Fibroblast of lung (primary cell): ENCODE results near the gene ROMO1. TPM values are rescaled to one million over a fixed set of nuclear protein-coding genes. Genes with fewer than 3 reads are reported as not detected.

Experiments used
- DNase-seq, 2 donors: peaks; one replicate each; pipeline versions ENCODE4 v3.0.0 to v3.0.0-alpha.2; 2010; ENCODE audit warnings: low read depth in 2 of 2
- H2AFZ ChIP-seq: 2 replicates; pipeline ENCODE4 v1.5.1; 2012; ENCODE audit warnings: low read length, control low read depth, inconsistent platforms
- H3K27ac ChIP-seq: 2 replicates; pipeline ENCODE4 v1.5.1; 2011; ENCODE audit warnings: low read length, control low read depth; ENCODE audit not compliant: insufficient read depth
- H3K27me3 ChIP-seq: 2 replicates; pipeline ENCODE4 v1.5.1; 2011; ENCODE audit warnings: mild to moderate bottlenecking, low read length; ENCODE audit not compliant: control insufficient read depth, insufficient read depth
- H3K36me3 ChIP-seq: 2 replicates; pipeline ENCODE4 v1.5.1; 2011; ENCODE audit warnings: low read length; ENCODE audit not compliant: control insufficient read depth, insufficient read depth
- H3K4me1 ChIP-seq: 2 replicates; pipeline ENCODE4 v1.5.1; 2011; ENCODE audit warnings: low read length; ENCODE audit not compliant: control insufficient read depth, insufficient read depth; ENCODE audit errors: extremely low read depth
- H3K4me2 ChIP-seq: 2 replicates; pipeline ENCODE4 v1.5.1; 2011; ENCODE audit warnings: low read length, control low read depth; ENCODE audit not compliant: insufficient read depth; ENCODE audit errors: extremely low read depth
- H3K4me3 ChIP-seq, 4 experiments: fragments of 200-600 bp in 1 of 4; sonication (generic) in 1 of 4; replicated peaks in 1 of 4; 2 replicates each; pipeline ENCODE4 v1.5.1; 2011 to 2016; ENCODE audit warnings: low read length in 4 of 4, low read depth in 3 of 4, mild to moderate bottlenecking in 3 of 4, control low read depth in 2 of 4, inconsistent platforms in 1 of 4, mixed read lengths in 1 of 4; ENCODE audit not compliant: insufficient read depth in 1 of 4; ENCODE audit errors: control extremely low read depth in 1 of 4
- H3K79me2 ChIP-seq: 2 replicates; pipeline ENCODE4 v1.5.1; 2012; ENCODE audit warnings: mild to moderate bottlenecking, low read length, inconsistent platforms; ENCODE audit not compliant: control insufficient read depth, insufficient read depth
- H3K9ac ChIP-seq: 2 replicates; pipeline ENCODE4 v1.5.1; 2011; ENCODE audit warnings: mild to moderate bottlenecking, low read length, control low read depth; ENCODE audit not compliant: insufficient read depth
- H3K9me3 ChIP-seq: 2 replicates; pipeline ENCODE4 v1.5.1; 2012; ENCODE audit warnings: low read depth, low read length; ENCODE audit not compliant: control insufficient read depth, insufficient read depth
- H4K20me1 ChIP-seq: 2 replicates; pipeline ENCODE4 v1.5.1; 2011; ENCODE audit warnings: low read length; ENCODE audit not compliant: control insufficient read depth, insufficient read depth; ENCODE audit errors: extremely low read depth
- EZH2 ChIP-seq: IDR thresholded peaks from 2 replicates; pipeline ENCODE4 v1.5.1; 2012; ENCODE audit warnings: low read length, control low read depth, mild to moderate bottlenecking; ENCODE audit errors: missing control alignments
- polyA plus RNA-seq, 2 donors: library from polyadenylated mRNA; depleted of rRNA in 1 of 2; stranded (reverse) in 1 of 2; unstranded in 1 of 2; fragments of >200 nt; gene quantifications; 2 replicates each; pipeline ENCODE4 v1.2.1, GENCODE V29; 2011 to 2012; ENCODE audit warnings: missing spikeins in 1 of 2
- total RNA-seq: library from RNA; depleted of rRNA; stranded (reverse); fragments of >200 nt; gene quantifications from 2 replicates; pipeline ENCODE4 v1.2.1, GENCODE V29; 2014
- TF ChIP-seq, protein P1 (sequence below), 2 donors: IDR thresholded peaks in 1 of 2; conservative IDR thresholded peaks in 1 of 2; 1 replicate in 1 of 2; 2 replicates in 1 of 2; pipeline ENCODE4 v1.5.1; 2011 to 2012; ENCODE audit warnings: low read length in 2 of 2, control low read depth in 1 of 2, inconsistent platforms in 1 of 2, low read depth in 1 of 2, mild to moderate bottlenecking in 1 of 2

Gene ROMO1
- total and polyA plus RNA-seq, 2 donors (not counting 1 experiment from before 2014, with no cell fraction given), result 205 to 239 TPM

DNA sequence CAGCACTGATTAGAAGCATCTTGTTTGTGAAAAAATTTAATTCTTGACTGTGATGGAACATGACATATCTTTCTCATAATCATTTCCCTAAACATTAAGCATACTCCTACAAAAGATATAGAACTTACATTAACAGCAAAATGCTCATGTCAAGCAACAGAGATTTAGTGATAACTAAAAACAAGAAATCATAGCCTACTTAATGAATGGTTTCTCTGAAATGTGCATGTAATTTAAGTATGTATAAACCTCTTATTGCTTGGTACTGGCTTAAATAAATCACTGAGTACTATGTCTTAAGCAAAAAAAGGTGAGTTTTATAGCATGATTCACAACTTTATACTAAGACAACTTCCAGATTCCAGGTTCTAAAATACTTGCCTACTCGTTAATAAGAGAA, 9.3 kb downstream of the ROMO1 start:
- no peak overlapping the region for H2AFZ ChIP-seq
- H3K27ac ChIP-seq, result no peak overlapping the region
- no peak for DNase-seq
- H3K4me1 ChIP-seq, result no peaks in the 10 kb centered on the region
- H3K9ac ChIP-seq, result no peak overlapping the region
- no peaks in the 10 kb centered on the region for H3K9me3 ChIP-seq
- no peaks in the 10 kb centered on the region for H3K27me3 ChIP-seq
- H3K36me3 ChIP-seq, result peaks cover 17% of the 10 kb centered on the region
- H3K79me2 ChIP-seq, result peaks cover 52% of the 10 kb centered on the region
- H4K20me1 ChIP-seq, result no peaks in the 10 kb centered on the region
- TF ChIP-seq, protein P1, sequence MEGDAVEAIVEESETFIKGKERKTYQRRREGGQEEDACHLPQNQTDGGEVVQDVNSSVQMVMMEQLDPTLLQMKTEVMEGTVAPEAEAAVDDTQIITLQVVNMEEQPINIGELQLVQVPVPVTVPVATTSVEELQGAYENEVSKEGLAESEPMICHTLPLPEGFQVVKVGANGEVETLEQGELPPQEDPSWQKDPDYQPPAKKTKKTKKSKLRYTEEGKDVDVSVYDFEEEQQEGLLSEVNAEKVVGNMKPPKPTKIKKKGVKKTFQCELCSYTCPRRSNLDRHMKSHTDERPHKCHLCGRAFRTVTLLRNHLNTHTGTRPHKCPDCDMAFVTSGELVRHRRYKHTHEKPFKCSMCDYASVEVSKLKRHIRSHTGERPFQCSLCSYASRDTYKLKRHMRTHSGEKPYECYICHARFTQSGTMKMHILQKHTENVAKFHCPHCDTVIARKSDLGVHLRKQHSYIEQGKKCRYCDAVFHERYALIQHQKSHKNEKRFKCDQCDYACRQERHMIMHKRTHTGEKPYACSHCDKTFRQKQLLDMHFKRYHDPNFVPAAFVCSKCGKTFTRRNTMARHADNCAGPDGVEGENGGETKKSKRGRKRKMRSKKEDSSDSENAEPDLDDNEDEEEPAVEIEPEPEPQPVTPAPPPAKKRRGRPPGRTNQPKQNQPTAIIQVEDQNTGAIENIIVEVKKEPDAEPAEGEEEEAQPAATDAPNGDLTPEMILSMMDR (conservative IDR thresholded peaks at IDR 0.05 in 1 of 2, IDR thresholded peaks at IDR 0.05 in 1 of 2; ENCODE audit: low read depth in 1 of 2, low read length in 2 of 2), result no peak
- TF ChIP-seq EZH2, result no peak
- no peak overlapping the region for H3K4me3 ChIP-seq
- H3K4me2 ChIP-seq, result no peak overlapping the region

DNA sequence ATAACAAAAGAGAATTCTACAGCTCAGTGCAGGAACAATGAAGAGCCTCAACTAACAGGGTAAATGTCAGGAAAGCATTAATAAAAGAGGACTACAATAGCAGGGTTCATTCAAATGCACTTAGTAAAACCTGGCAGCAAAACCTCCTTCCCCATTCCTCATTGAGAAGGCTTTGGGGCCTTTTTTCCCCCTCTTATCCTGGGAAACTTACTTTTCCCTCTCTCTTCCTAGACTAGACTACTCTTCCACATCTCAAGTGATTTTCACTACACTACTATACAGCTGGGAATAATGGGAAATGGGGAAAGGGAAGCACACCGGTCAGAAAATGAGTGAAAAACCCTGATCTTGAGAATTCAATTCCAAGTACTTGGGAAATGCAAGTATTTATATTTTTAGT, 10.1 kb downstream of the ROMO1 start:
- no peak overlapping the region for H3K27ac ChIP-seq
- H3K4me3 ChIP-seq, result no peak overlapping the region
- no peak overlapping the region for H2AFZ ChIP-seq
- no peaks in the 10 kb centered on the region for H3K27me3 ChIP-seq
- no peak for DNase-seq
- H3K9ac ChIP-seq, result no peak overlapping the region
- H4K20me1 ChIP-seq, result no peaks in the 10 kb centered on the region
- no peaks in the 10 kb centered on the region for H3K4me1 ChIP-seq
- TF ChIP-seq, protein P1 (conservative IDR thresholded peaks at IDR 0.05 in 1 of 2, IDR thresholded peaks at IDR 0.05 in 1 of 2; ENCODE audit: low read depth in 1 of 2, low read length in 2 of 2), result no peak
- TF ChIP-seq EZH2, result no peak
- no peak overlapping the region for H3K4me2 ChIP-seq
- no peaks in the 10 kb centered on the region for H3K9me3 ChIP-seq
- H3K79me2 ChIP-seq, result peaks cover 59% of the 10 kb centered on the region
- H3K36me3 ChIP-seq, result peaks cover 18% of the 10 kb centered on the region

DNA sequence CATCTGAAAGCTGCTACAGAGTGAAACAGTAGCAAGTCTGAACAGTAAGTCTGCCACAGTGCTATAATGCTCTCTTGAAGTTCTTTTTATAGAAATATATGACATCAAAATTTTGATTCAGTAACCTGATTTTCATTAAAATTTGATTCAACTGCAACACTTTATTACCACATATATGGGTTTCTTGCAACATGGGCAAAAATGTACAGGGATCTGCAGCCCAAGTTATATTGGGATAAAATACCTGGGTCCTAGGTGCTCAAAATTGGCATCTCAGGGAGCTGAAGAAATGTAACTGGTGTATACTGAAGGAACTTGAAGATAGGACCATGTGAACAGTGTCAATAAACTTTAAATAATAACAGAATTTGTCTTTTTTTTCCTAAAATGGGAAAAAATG, 10.8 kb downstream of the ROMO1 start:
- Histone ChIP-seq H3K4me2 (no peak overlapping the region), H3K36me3 (peaks cover 17% of the 10 kb centered on the region), H2AFZ (no peak overlapping the region), H3K27ac (no peak overlapping the region), H3K9ac (no peak overlapping the region), H3K79me2 (peaks cover 63% of the 10 kb centered on the region), H3K9me3 (no peaks in the 10 kb centered on the region), H4K20me1 (peaks cover 2% of the 10 kb centered on the region), H3K27me3 (no peaks in the 10 kb centered on the region), H3K4me1 (no peaks in the 10 kb centered on the region), H3K4me3 (no peak overlapping the region)
- TF ChIP-seq, protein P1 (conservative IDR thresholded peaks at IDR 0.05 in 1 of 2, IDR thresholded peaks at IDR 0.05 in 1 of 2; ENCODE audit: low read depth in 1 of 2, low read length in 2 of 2), result no peak
- TF ChIP-seq EZH2, result no peak
- no peak for DNase-seq
